ACC112 (cell line): ENCODE results near the gene RWDD4.
"Not testable (repeated sequence)": the region's sequence is repeated elsewhere in the genome, so short reads cannot be mapped to it uniquely, and the experiment has no call there.

ENCODE experiments used
- H2AFZ ChIP-seq: fragments of 200-600 bp; sonication (generic); one replicate; pipeline ENCODE4 v1.6.0; 2017; ENCODE audit warnings: antibody characterized with exemption, low read length; ENCODE audit not compliant: unreplicated experiment
- H3K27ac ChIP-seq: fragments of 200-600 bp; sonication (generic); 2 replicates; pipeline ENCODE4 v1.5.1; 2014; ENCODE audit warnings: low read depth, mild to moderate bottlenecking, antibody characterized with exemption, low read length, moderate library complexity
- H3K27me3 ChIP-seq: fragments of 200-600 bp; sonication (generic); 2 replicates; pipeline ENCODE4 v1.6.1; 2014; ENCODE audit warnings: mild to moderate bottlenecking, antibody characterized with exemption, low read length, moderate library complexity, mixed read lengths; ENCODE audit not compliant: insufficient read depth
- H3K36me3 ChIP-seq: fragments of 200-600 bp; sonication (generic); 2 replicates; pipeline ENCODE4 v1.6.1; 2016; ENCODE audit warnings: mild to moderate bottlenecking, antibody characterized with exemption, low read length, moderate library complexity, mixed read lengths; ENCODE audit not compliant: insufficient read depth
- H3K4me1 ChIP-seq: fragments of 200-600 bp; sonication (generic); one replicate; pipeline ENCODE4 v1.6.1; 2016; ENCODE audit warnings: low read length, mixed read lengths; ENCODE audit not compliant: insufficient read depth, unreplicated experiment, control insufficient read depth
- H3K4me3 ChIP-seq: fragments of 200-600 bp; sonication (generic); 2 replicates; pipeline ENCODE4 v1.5.1; 2014; ENCODE audit warnings: mild to moderate bottlenecking, low read depth, low read length
- H3K79me2 ChIP-seq: fragments of 200-600 bp; sonication (generic); one replicate; pipeline ENCODE4 v1.6.0; 2016; ENCODE audit warnings: low read length; ENCODE audit not compliant: control insufficient read depth, unreplicated experiment, insufficient read depth

Gene RWDD4

DNA sequence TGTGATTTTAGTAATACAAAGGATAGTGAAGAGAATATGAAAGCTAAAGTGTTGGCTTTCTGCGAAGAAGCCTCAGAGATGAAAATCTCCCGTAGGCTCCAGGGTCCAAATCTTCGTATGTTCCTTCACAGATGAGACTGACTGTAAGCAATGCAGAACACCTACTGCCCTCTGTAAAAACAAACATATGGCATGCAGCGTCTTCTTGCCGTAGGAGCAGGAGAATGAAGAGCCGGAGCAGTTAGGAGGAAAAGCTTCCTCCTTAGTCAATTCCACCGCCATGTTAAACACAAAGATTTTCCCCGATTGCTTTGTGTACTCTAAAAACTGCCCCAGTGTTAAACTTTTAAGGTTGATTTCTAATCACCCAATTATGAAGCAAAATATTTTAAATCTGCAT is 22.5 kb downstream of the RWDD4 start:
- Histone ChIP-seq H3K27ac (0 out of 2 replicates have a peak overlapping the region, but pooled peaks have one; percentile 21), H3K27me3 (no peaks in the 10 kb centered on the region), H3K36me3 (0 out of 2 replicates have a peak, but pooled peaks cover 3% of the 10 kb centered on the region), H3K4me3 (no peak overlapping the region), H3K4me1 (peaks cover 25% of the 10 kb centered on the region), H3K79me2 (no peaks in the 10 kb centered on the region), H2AFZ (no peak overlapping the region)

DNA sequence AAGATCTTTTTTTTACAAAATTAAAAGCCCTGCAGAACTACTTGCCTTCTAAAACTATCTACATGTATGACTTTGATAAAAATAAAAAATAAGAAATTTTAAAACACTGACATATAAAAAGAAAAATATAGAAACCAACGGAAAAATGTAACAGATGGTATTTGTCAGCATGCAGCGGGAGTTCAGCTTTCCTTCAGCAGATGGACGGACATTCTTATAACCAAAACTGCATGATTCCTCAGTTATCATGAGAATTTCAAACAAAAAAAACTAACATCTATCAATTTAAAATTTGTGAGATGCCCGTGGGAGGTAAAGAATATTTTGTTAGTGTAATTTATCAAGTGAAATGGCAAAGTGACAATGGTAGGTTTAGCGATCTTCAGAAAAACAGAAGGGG is 23.2 kb downstream of the RWDD4 start:
- Histone ChIP-seq H3K36me3 (no peaks in the 10 kb centered on the region), H3K27ac (no peak overlapping the region)

DNA sequence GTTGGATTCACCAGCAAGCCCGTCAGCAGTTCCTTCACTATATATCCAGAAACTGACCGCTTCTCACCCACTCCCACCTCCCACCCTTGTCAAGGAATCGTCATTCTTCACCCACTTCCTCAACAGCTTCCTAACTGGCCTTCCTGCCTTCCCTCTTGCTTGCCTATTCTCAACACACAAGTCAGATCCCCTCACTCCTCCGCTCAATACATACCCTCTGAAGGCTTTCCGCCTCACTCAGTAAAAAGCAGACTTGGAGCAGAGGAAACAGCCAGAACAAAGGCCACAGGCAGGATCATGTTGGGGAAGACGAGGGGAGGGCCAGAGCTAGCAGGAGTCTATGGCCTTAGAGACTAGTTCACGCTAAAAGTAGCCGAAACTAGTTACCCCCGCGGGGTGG is 23.7 kb downstream of the RWDD4 start:
- H3K36me3 ChIP-seq, result no peaks in the 10 kb centered on the region
- peaks cover 25% of the 10 kb centered on the region for H3K4me1 ChIP-seq
- no peaks in the 10 kb centered on the region for H3K27me3 ChIP-seq
- no peaks in the 10 kb centered on the region for H3K79me2 ChIP-seq
- no peak overlapping the region for H3K4me3 ChIP-seq
- H2AFZ ChIP-seq, result no peak overlapping the region
- no peak overlapping the region for H3K27ac ChIP-seq

More for the DNA sequence above, 23.2 kb downstream of the RWDD4 start:
- Histone ChIP-seq H3K27me3 (no peaks in the 10 kb centered on the region), H2AFZ (no peak overlapping the region), H3K4me3 (no peak overlapping the region), H3K4me1 (peaks cover 25% of the 10 kb centered on the region), H3K79me2 (no peaks in the 10 kb centered on the region)

DNA sequence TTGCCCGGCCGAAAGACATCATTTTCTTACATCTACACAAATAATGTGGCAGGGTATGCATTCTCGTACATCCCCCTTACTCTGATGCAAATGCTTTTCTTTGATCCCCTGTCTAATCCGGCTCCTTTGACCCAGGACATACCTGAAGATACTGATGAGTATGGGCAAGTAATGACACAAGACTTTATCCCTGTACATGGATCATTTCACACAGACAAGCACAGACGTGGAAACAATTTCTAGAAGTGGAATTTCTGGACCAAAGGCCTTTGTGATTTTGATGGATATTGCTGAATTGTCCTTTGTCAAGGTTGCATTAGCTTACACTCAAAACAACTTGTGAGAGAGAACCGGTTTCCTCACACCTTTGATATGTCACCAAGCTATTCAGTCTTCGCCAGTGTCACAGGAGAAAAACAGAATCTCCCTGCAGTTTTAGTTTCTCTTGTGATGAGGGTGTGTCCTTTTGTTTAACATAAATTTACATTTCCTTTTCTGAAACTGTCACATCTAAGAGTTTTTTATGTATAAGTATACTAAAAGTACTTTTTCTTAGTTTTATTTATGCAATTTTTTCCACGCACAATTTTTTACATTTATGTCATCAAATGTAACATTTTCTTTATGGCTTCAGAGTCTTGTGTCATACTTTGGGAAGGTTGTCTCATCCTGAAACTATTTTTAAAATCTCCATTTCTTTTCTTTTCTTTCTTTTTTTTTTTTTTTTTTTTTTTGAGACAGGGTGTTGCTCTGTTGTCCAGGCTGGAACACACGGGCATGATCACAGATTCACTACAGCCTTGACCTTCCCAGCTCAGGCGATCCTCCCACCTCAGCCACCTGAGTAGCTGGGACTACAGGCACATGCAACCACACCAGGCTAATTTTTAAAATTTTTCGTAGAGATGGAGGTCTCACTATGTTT is 25.2 kb downstream of the RWDD4 start:
- Histone ChIP-seq H3K79me2 (no peaks in the 10 kb centered on the region), H2AFZ (no peak overlapping the region), H3K4me1 (peaks cover 18% of the 10 kb centered on the region), H3K36me3 (no peaks in the 10 kb centered on the region), H3K27ac (no peak overlapping the region), H3K4me3 (no peak overlapping the region), H3K27me3 (no peaks in the 10 kb centered on the region)

DNA sequence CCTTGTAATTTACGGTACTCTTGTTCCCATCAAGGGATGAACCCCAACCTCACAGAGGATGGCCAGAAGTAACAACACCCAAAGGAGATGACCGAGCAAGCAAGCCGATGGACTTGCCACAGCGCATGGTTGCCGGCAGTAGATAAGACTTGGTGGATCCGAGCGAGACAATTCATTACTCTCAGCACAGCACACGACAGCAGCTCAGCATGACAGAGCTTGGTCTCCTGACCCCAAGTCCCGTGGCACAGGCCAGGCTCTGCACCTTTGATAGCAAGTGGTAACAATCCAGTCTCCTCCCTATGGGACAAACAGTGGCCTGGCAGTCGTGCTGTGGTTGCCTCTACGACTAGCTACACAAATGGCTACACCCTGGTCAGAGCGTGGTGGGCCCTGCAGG is 26.3 kb downstream of the RWDD4 start:
- Histone ChIP-seq H3K27me3 (no peaks in the 10 kb centered on the region), H3K27ac (no peak overlapping the region), H3K79me2 (no peaks in the 10 kb centered on the region), H3K4me3 (no peak overlapping the region), H3K4me1 (peaks cover 12% of the 10 kb centered on the region), H2AFZ (no peak overlapping the region), H3K36me3 (no peaks in the 10 kb centered on the region)

DNA sequence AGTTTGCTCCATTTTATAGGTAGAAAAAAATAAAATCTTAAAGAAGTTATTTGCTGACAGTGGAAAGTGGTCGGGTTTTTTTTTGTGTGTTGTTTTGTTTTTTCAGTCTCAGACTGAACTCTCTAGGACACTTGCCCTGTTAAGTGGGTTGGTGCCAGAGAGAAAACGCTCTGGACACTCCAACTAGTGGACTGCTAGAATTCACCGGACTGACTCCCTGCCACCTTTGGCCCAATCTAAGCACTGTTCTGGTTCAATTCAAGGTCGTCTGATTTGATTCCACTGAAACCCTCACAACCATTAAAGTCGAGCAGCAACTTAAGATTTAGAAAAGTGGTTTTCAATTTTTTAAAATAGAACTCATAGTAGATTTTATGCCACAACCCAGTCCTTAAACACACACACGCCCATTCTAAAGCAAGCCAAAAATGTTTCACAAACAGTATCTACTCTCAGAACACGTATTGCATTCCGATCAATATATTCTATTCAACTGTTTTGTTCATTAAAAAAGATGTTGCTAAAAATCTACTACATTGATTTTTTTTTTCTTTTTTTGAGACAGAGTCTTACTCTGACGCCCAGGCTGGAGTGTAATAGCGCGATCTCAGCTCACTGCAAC is 27.3 kb downstream of the RWDD4 start:
- Histone ChIP-seq H3K36me3 (no peaks in the 10 kb centered on the region), H2AFZ (peak overlapping the region; percentile 3), H3K4me1 (peaks cover 2% of the 10 kb centered on the region), H3K4me3 (no peak overlapping the region), H3K27me3 (no peaks in the 10 kb centered on the region), H3K79me2 (no peaks in the 10 kb centered on the region), H3K27ac (no peak overlapping the region)

DNA sequence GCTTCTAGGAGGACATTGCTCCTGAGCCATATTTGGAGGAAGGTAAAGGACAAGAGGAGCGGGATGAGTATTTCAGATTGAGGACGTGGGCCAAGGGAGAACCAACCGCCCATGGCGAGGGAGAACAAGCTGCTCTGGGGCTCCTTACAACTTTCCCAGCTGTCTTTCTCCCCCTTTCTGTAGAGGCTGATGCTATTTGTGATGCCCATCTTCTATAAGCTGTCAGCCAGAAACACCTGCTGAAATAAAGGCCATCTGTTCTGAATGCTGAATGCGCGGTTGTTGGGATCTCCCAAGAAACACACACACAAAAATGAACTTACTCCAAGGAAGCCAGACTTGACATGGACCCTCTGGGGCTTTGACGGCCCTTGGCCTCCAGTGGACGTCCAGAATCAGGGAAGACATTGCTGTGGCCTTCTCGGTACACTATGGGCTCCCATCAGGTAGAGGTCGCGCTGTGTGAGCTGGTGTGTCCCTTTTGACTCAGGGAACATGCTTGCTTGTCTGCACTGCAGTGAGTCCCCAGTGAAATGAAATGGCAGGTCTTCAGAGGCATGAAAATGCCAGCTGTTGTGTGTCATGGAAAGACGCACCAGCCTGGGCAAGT is 30.9 kb downstream of the RWDD4 start:
- H3K4me1 ChIP-seq, result no peaks in the 10 kb centered on the region
- no peak overlapping the region for H2AFZ ChIP-seq
- no peaks in the 10 kb centered on the region for H3K36me3 ChIP-seq
- no peaks in the 10 kb centered on the region for H3K79me2 ChIP-seq
- H3K4me3 ChIP-seq, result no peak overlapping the region
- no peaks in the 10 kb centered on the region for H3K27me3 ChIP-seq
- H3K27ac ChIP-seq, result no peak overlapping the region

DNA sequence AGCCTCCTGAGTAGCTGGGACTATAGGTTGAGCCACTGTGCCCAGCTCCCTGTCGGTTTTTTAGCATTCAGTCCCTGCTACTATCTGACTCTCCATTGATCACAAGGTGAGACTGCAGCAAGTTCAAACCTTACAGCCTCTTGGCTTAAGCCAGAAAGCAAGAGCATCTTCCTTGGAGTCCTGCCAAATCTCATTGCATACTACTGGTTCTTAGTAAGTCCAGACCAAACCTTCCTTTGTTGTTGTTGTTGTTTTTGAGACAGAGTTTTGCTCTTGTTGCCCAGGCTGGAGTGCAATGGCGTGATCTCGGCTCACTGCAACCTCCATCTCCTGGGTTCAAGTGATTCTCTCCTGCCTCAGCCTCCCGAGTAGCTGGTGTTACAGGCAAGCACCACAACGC is 31.7 kb downstream of the RWDD4 start:
- not testable (repeated sequence) for H3K27me3 ChIP-seq, H3K36me3 ChIP-seq, H3K4me3 ChIP-seq, H3K27ac ChIP-seq, H2AFZ ChIP-seq, H3K79me2 ChIP-seq, H3K4me1 ChIP-seq

DNA sequence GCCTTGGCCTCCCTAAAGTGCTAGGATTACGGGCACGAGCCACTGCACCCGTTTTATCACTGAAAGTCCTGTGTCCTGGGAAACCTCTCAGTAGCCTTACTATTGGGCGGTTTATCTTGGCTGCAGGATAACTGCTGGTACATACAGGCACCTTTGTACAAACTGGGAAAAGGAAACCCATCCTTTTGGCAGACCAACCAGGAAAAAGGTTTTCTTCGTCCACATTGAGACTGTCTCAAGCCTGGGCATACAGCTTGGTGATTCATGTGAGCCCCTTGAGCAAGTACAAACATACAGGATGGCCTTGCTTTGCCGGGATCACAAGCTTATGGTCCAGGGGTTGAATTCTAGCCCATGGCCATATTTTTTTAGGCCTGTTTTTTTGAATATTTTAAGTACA is 32.8 kb downstream of the RWDD4 start:
- H3K4me3 ChIP-seq, result no peak overlapping the region
- no peaks in the 10 kb centered on the region for H3K36me3 ChIP-seq
- H3K27ac ChIP-seq, result no peak overlapping the region
- no peak overlapping the region for H2AFZ ChIP-seq
- no peaks in the 10 kb centered on the region for H3K27me3 ChIP-seq
- no peaks in the 10 kb centered on the region for H3K79me2 ChIP-seq
- H3K4me1 ChIP-seq, result no peaks in the 10 kb centered on the region

DNA sequence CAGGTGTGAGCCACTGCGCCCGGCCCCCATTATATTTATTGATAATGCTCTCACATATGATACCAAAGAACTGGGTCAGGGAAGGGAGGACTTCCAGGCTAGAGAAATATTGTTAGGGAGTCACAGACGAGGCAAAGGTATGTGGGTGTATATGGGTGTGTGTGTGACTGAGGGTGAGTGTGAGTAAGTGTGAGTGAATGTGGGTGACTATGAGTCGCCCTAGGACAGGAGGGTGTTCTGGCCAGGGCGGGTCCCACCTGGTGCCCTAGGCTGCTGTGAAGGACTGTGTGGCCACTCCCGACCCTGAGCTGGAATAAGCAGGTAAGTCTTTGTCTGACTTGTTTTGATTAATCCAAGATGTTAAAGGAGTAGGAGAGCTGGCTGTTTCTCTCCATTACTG is 34.4 kb downstream of the RWDD4 start:
- Histone ChIP-seq H3K36me3 (no peaks in the 10 kb centered on the region), H3K4me3 (no peak overlapping the region), H3K27ac (no peak overlapping the region), H3K79me2 (no peaks in the 10 kb centered on the region), H2AFZ (no peak overlapping the region), H3K4me1 (no peaks in the 10 kb centered on the region), H3K27me3 (no peaks in the 10 kb centered on the region)
